Tracheal epithelial cell (primary cell): Measurements from ENCODE around the gene LRRC9. TPM values are rescaled to one million over a fixed set of nuclear protein-coding genes. Genes with fewer than 3 reads are reported as not detected.

Experiments used
- total RNA-seq: library from RNA; depleted of rRNA; stranded (reverse); fragments of >200 nt; gene quantifications from 2 replicates; pipeline ENCODE4 v1.2.1, GENCODE V29; 2014

LRRC9 gene
- under 0.01 TPM in 2 replicates for total RNA-seq

DNA sequence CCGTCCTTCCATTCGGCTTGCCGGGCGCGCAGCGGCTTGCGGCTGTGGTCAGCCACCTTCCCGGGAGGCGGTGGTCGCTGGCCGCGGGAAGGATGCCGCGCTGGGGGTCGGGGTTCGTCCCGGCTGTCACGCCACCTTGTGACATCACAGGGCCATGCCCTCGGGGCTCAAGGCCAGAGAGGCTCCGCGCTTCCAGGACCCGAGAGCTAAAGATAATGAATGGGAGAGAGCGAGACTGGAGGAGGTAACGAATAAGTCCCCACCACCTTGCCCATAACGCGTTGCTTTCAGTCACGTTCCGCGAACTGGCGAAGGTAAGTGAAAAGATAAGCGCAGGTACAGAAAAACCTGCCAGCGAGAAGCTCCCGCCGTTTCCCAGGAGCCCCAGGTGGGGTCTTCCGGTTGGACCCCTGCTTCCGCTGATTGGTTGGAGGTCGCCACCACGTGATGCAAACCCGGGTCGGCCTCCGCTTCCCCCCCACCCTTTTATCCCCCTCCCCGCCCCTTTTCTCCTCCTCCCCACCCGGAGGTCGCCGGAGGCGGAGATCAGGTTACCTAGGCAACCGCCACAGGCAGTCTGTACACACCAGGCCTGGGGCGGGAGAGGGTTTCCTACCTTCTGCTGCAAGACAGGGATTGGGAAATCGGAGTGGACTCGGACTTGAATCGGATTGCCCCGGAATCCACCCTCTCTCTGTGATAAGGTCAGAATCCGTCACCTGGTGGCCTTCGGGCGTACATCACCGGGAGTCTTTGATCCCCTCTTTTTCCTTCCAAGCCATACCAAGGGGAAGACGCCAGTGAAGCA lies at the start of gene LRRC9:
Gene LRRC9 (plus strand): TSS at position 575 of the 808 bp plus-strand sequence.

DNA sequence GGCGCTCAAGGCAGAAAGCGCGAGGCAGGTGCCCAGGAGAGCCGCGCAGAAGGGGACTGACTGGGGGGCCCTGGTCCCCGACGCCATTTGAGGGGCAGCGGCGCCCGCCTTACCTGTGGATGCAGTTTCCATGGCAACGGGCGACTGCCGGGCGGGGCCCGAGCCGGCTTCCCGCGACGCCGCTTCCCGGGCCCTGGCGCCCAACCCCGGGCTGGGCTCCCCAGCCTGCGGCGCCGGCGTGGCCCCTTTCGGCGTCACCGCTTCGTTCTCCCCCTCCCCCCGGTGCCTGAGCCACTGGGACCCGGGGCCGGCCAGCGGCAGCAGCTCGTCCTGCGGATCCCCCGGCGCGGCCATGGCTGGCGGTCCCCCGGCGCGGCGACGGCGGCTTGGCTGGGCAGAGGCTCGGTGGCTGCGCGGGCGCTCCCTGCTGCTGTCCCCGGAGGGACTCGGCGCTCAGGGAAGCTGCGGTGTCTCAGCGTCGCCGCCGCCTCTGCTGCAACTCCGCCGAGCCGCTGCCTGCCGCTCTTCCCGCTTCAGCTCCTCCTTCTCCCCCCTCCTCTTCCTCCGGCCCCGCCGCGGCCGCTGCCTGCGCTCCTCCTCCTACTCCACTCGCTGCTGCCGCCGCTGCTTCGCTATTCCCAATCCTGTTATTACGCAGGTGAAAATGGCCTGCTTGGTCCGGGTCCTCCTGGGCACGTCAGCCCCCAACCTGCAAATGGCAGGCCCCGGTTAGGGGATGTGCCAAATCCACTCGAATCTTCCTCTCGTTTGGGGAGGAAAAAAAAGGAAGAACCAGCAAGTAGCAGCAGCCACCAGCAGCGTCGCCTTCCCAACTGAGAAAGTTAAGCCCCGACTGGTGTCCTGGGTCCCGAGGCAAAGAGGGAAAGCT lies 49.4 kb upstream of the LRRC9 start, which contains the start of gene RTN1:
Gene RTN1 (minus strand): TSS at position 500 of the 889 bp plus-strand sequence. CDS start 146 bp downstream, at position 354.

DNA sequence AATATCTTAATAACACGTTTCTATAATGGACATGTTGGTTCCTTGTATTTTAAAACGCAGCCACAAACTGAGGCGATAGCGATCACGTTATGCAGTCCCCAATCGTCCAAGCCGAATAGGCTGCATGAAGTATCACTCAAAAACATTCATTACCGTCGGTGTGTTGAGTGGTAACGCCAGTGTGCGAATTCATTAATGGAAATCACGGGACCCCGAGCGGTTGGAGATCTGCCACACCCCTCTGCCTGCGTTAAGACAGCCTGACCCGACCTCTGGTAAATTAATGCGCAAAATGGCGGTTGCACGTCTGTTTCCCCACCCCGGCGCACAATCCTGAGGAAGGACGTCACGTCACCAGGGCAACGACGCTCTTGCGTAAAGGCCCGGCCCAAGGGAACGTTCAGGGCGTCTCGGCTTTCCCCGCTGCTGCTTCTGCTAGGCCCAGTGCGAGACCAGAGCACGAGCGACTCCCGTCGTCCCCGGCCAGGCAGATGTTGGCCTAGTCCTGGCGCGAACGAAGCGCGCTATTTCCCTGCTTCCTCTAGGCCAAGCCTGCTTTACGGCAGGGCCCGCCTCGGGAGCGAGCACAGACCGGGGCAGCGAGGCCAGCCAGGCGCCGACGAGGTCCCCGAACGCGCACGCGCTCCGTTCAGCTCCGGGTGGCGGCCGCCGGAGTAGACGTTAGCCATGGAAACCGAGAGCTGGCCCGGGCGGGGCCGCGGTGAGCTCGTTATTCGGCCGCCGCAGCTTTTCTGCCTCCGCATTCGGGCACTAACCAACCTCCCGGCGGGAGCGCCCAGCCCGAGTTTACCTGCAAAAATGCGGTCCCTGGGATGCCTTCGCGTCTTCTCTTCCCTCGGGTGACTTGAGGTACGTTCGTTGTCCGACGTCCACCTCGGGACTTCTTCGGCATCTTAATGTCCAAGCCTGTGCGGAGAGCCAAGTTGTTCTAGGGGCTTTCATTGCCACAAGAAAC lies 171.9 kb downstream of the LRRC9 start, which contains the start of gene PCNX4:
Gene PCNX4 (plus strand): TSS at position 374 of the 976 bp plus-strand sequence. CDS start 15,716 bp downstream, outside the sequence.

Other genes starting within 250 kb of the LRRC9 start
- gene RTN1, start 49.4 kb upstream of the LRRC9 start, total RNA-seq = under 0.01 TPM in 1 of 2 replicates, not detected in the other
- gene PCNX4, start 171.8 kb downstream of the LRRC9 start, total RNA-seq = 35.8 and 41.7 TPM in 2 replicates
- 162 and 167 TPM in 2 replicates for gene DHRS7, start 245.3 kb downstream of the LRRC9 start, total RNA-seq